ENCODE results near the gene ABCG1. TPM values are rescaled to one million over a fixed set of nuclear protein-coding genes. Genes with fewer than 3 reads are reported as not detected.

The ABCG1 gene
- total and polyA plus RNA-seq, 2 of the 4 experiments (the other 2 are of a cell fraction): 0.19 to 0.36 TPM

DNA sequence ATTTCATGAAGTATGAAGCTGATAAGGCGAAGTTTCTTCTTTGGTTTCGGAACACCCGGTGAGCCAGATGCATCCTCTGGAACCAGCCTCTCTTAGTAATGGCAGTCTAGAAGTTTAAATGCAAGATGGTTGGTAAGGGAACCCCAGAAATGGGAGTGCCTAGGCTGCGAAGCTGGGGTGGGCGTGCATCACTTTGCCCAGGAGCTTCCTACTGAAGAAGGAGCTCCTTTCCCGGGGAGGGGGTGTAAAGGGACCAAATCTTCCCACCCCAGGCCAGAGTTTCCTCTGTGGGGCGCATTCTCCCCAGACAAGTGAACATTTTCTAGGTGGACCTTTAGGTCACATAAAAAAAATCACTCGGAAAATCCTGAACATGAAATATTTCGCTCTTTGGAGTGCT lies 127.5 kb downstream of the ABCG1 start:
- H4K20me1 ChIP-seq (ENCODE audit: insufficient read depth, low read length): no peaks in the 10 kb centered on the region
- H3K36me3 ChIP-seq (ENCODE audit: control insufficient read depth, insufficient read depth, low read length): no peaks in the 10 kb centered on the region
- TF ChIP-seq USF2 (IDR thresholded peaks at IDR 0.05; ENCODE audit: low read depth, low read length): no peak
- TF ChIP-seq RAD21 (IDR thresholded peaks at IDR 0.05; ENCODE audit: low read length): no peak
- H4K8ac ChIP-seq (ENCODE audit: low read depth in 2 of 2, low read length in 2 of 2): no peak overlapping the region
- peaks cover 16% of the 10 kb centered on the region for H3K27me3 ChIP-seq (ENCODE audit: control insufficient read depth, insufficient read depth, low read length)
- no peaks in the 10 kb centered on the region for H3K79me1 ChIP-seq (ENCODE audit: low read depth in 1 of 2, low read length in 2 of 2)
- no peak overlapping the region for H2AK5ac ChIP-seq (ENCODE audit: low read depth, low read length)
- H2BK5ac ChIP-seq (ENCODE audit: low read depth, low read length, poor library complexity, severe bottlenecking): no peak overlapping the region
- no peaks in the 10 kb centered on the region for H3K4me1 ChIP-seq (ENCODE audit: control insufficient read depth, insufficient read depth, low read length)
- H3K9me1 ChIP-seq (ENCODE audit: insufficient read depth, low read length): no peaks in the 10 kb centered on the region; the same call in 1 of the 2 replicates
- no peak overlapping the region for H2BK120ac ChIP-seq (ENCODE audit: low read depth, low read length)
- no peak overlapping the region for H2AFZ ChIP-seq (replicated peaks; ENCODE audit: low read length, poor library complexity)
- no peak overlapping the region for H4K5ac ChIP-seq (ENCODE audit: low read depth, low read length)
- no peak overlapping the region for H3K4me2 ChIP-seq (ENCODE audit: low read depth, low read length)
- ATAC-seq (ENCODE audit: low read depth) (no peak), DNase-seq (no peak)
- H3K4ac ChIP-seq (ENCODE audit: low read depth, low read length): no peak overlapping the region
- H3K27ac ChIP-seq (ENCODE audit: insufficient read depth, low read length): no peak overlapping the region
- H3K23ac ChIP-seq (ENCODE audit: low read depth, low read length): no peak overlapping the region
- H3K9me3 ChIP-seq (ENCODE audit: control insufficient read depth, insufficient read depth, low read length): no peaks in the 10 kb centered on the region
- no peak overlapping the region for H2BK20ac ChIP-seq (ENCODE audit: low read depth, low read length)
- POLR2A ChIA-PET (ENCODE audit: unreplicated experiment): no interaction called here
- no peak overlapping the region for H3K14ac ChIP-seq (replicated peaks; ENCODE audit: low read depth, low read length)
- no peak overlapping the region for H3K9ac ChIP-seq (ENCODE audit: low read depth, low read length)
- dilution Hi-C loops (cut with HindIII; ENCODE audit: low sequenced_read_pairs, unreplicated experiment) (no loop called here), in situ Hi-C loops (cut with MboI; ENCODE audit: low sequenced_read_pairs) (no loop called here), intact Hi-C loops (cut with micrococcal nuclease) (no loop called here)
- 79% methylated on average over 3 of the region's 9 CpGs; no CpG with 5 or more reads in 1 of the 2 experiments for WGBS, 2 experiments (ENCODE audit: extremely low coverage in 2 of 2, insufficient read length in 1 of 2)
- no TSS peak for BruUV-seq (replicated peaks)
- no peak overlapping the region for H2BK15ac ChIP-seq (ENCODE audit: low read depth, low read length)
- no peak overlapping the region for H2AK9ac ChIP-seq (replicated peaks; ENCODE audit: low read depth, low read length, poor library complexity)
- no peak overlapping the region for H4K91ac ChIP-seq (ENCODE audit: insufficient read depth, low read depth, low read length)
- no peak overlapping the region for H3K4me3 ChIP-seq (ENCODE audit: insufficient read depth, low read depth, low read length)
- no peak overlapping the region for H3K56ac ChIP-seq (ENCODE audit: extremely low read depth, insufficient read depth, low read length)
- no peak overlapping the region for H3K18ac ChIP-seq (ENCODE audit: low read depth, low read length)
- CTCF ChIA-PET: interaction anchor here (0.8 kb wide), 1 partner anchor 10 kb away, joined by 3 read pairs; no protein-coding TSS in a partner anchor

Small RNAs within 50 kb of the gene (microRNA-seq; reads per million reads assigned to microRNA genes)
- not detected for gene RNA5SP492 (ENCODE audit: insufficient read depth, insufficient read length)

Small RNAs within 50 kb of the gene (small RNA-seq; reads per million reads assigned to genes)
- 0 reads per million in 5 experiments for gene RNA5SP492

Other genes starting within 250 kb of the ABCG1 start
- gene ZBTB21, start 208.8 kb upstream of the ABCG1 start, total RNA-seq (2012; rRNA removed): 12.0 and 13.6 TPM in 2 replicates
- 6.8 and 7.8 TPM in 2 replicates for gene ZBTB21, start 208.8 kb upstream of the ABCG1 start, polyA plus RNA-seq (2012; rRNA removed)
- not detected in 2 replicates for gene UMODL1, start 147.8 kb upstream of the ABCG1 start, total RNA-seq (2012; rRNA removed)
- gene UMODL1, start 147.8 kb upstream of the ABCG1 start, polyA plus RNA-seq (2012; rRNA removed): 0.02 TPM in 1 of 2 replicates, not detected in the other
- not detected in 2 replicates for gene TFF3, start 96.3 kb downstream of the ABCG1 start, total RNA-seq (2012; rRNA removed)
- not detected in 2 replicates for gene TFF3, start 96.3 kb downstream of the ABCG1 start, polyA plus RNA-seq (2012; rRNA removed)
- not detected in 2 replicates for gene TFF2, start 131.9 kb downstream of the ABCG1 start, total RNA-seq (2012; rRNA removed)
- gene TFF2, start 131.9 kb downstream of the ABCG1 start, polyA plus RNA-seq (2012; rRNA removed): not detected in 2 replicates
- not detected in 2 replicates for gene TFF1, start 147.4 kb downstream of the ABCG1 start, total RNA-seq (2012; rRNA removed)
- not detected in 2 replicates for gene TFF1, start 147.4 kb downstream of the ABCG1 start, polyA plus RNA-seq (2012; rRNA removed)
- not detected in 2 replicates for gene TMPRSS3, start 176.9 kb downstream of the ABCG1 start, total RNA-seq (2012; rRNA removed)
- gene TMPRSS3, start 176.9 kb downstream of the ABCG1 start, polyA plus RNA-seq (2012; rRNA removed): not detected in 2 replicates
- not detected in 2 replicates for gene UBASH3A, start 184.8 kb downstream of the ABCG1 start, total RNA-seq (2012; rRNA removed)
- gene UBASH3A, start 184.8 kb downstream of the ABCG1 start, polyA plus RNA-seq (2012; rRNA removed): not detected in 2 replicates